SK-N-MC (cell line): ENCODE results near the gene TRABD2B.

Source experiments
- EZH2 ChIP-seq: fragments of 200-600 bp; sonication (generic); IDR thresholded peaks from one replicate; pipeline ENCODE4 v1.6.1; 2017; ENCODE audit warnings: antibody characterized with exemption
- POLR2AphosphoS5 ChIP-seq: IDR thresholded peaks from 2 replicates; pipeline ENCODE4 v1.6.1; 2012; ENCODE audit warnings: mild to moderate bottlenecking, low read depth, low read length, borderline replicate concordance

DNA sequence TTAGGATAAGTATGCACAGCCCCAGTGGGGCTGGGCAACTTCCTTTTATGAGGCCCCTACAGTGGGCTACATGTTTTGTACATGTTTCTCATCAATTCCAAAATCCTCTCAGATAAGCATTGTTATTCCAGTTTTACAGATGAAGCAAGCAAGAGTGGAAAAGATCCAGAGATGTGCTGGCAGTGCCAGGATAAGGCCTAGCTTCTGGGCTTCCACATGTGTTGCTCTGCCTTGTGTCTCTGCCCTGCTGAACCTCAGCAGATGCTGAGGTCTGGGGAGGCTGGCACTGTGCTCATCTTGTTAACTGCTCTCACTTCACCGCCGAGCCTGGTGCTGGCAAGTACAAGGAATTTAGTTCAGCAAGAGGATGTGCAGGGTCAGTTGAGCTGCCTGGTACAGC, 202.1 kb downstream of the TRABD2B start:
- TF ChIP-seq POLR2AphosphoS5 (no peak), EZH2 (no peak)
